Stimulated activated CD4-positive, alpha-beta T cell treated with anti-CD3 and anti-CD28 coated beads, Interleukin-2, amount 100 ng/mL, for 4 hours (primary cell): Measurements from ENCODE around the gene APOA1.
"Not testable (repeated sequence)": the region's sequence is repeated elsewhere in the genome, so short reads cannot be mapped to it uniquely, and the experiment has no call there.

Experiments
- DNase-seq: peaks from one replicate; pipeline ENCODE4 v3.0.0-alpha.2; 2020; ENCODE audit warnings: low read depth

APOA1 gene

GRCh38 chr11:116857936-116858335 lies 20.5 kb upstream of the APOA1 start:
- DNase-seq, result no peak

GRCh38 chr11:116857316-116857715 lies 19.9 kb upstream of the APOA1 start:
- no peak for DNase-seq

GRCh38 chr11:116856423-116856822 lies 19.0 kb upstream of the APOA1 start:
- DNase-seq, result no peak

- DNase-seq, result no peak
Observed at GRCh38 chr11:116855413-116855812, 18.0 kb upstream of the APOA1 start.

GRCh38 chr11:116853461-116854073 lies 16.1 kb upstream of the APOA1 start:
- DNase-seq, result peak; percentile 53

GRCh38 chr11:116852261-116853031 lies 15.0 kb upstream of the APOA1 start:
- DNase-seq, result no peak

GRCh38 chr11:116851626-116852025 lies 14.2 kb upstream of the APOA1 start:
- DNase-seq, result no peak

GRCh38 chr11:116849486-116849885 lies 12.1 kb upstream of the APOA1 start:
- DNase-seq, result no peak

GRCh38 chr11:116849060-116849459 lies 11.6 kb upstream of the APOA1 start:
- no peak for DNase-seq

- no peak for DNase-seq
Observed at GRCh38 chr11:116847612-116848011, 10.2 kb upstream of the APOA1 start.

- no peak for DNase-seq
Observed at GRCh38 chr11:116844722-116845121, 7.3 kb upstream of the APOA1 start.

GRCh38 chr11:116843661-116844060 lies 6.2 kb upstream of the APOA1 start:
- no peak for DNase-seq

GRCh38 chr11:116842909-116843308 lies 5.5 kb upstream of the APOA1 start:
- no peak for DNase-seq

GRCh38 chr11:116842117-116842516 lies 4.7 kb upstream of the APOA1 start:
- no peak for DNase-seq

GRCh38 chr11:116840746-116841296 lies 3.4 kb upstream of the APOA1 start:
- DNase-seq, result no peak

GRCh38 chr11:116840224-116840745 lies 2.9 kb upstream of the APOA1 start:
- DNase-seq, result no peak

- DNase-seq, result no peak
Observed at GRCh38 chr11:116838321-116839084, 1.1 kb upstream of the APOA1 start.

- DNase-seq, result no peak
Observed at GRCh38 chr11:116836632-116836991, 810 bp downstream of the APOA1 start.

- DNase-seq, result peak; percentile 68
Observed at GRCh38 chr11:116835791-116836631, 1.4 kb downstream of the APOA1 start.

- DNase-seq, result no peak
Observed at GRCh38 chr11:116835042-116835772, 2.2 kb downstream of the APOA1 start.

GRCh38 chr11:116834535-116835041 lies 2.8 kb downstream of the APOA1 start:
- not testable (repeated sequence) for DNase-seq
